Hepatocyte (in vitro differentiated cells): ENCODE results near the gene VSNL1.

Source experiments
- CTCF ChIP-seq: fragments of 200-600 bp; sonication (generic); IDR thresholded peaks from 2 replicates; pipeline ENCODE4 v1.5.1; 2016; ENCODE audit warnings: antibody characterized with exemption, mild to moderate bottlenecking; ENCODE audit not compliant: poor library complexity
- EZH2 ChIP-seq: fragments of 200-600 bp; sonication (generic); IDR thresholded peaks from 2 replicates; pipeline ENCODE4 v1.6.1; 2016; ENCODE audit warnings: antibody characterized with exemption, mild to moderate bottlenecking, borderline replicate concordance
- EZH2phosphoT487 ChIP-seq: fragments of 200-600 bp; sonication (generic); IDR thresholded peaks from one replicate; pipeline ENCODE4 v1.6.1; 2018; ENCODE audit warnings: antibody characterized with exemption, mild to moderate bottlenecking, low read depth, moderate library complexity; ENCODE audit not compliant: unreplicated experiment, severe bottlenecking

- TF ChIP-seq CTCF (no peak), EZH2 (no peak), EZH2phosphoT487 (no peak)
Observed at GRCh38 chr2:17689010-17689409, 148.5 kb downstream of the VSNL1 start.
